ENCODE measurements around the gene MLXIP.

Gene MLXIP

GRCh38 chr12:122124370-122124769 is 45.8 kb downstream of the MLXIP start:
- no peak overlapping the region for H3K4me3 ChIP-seq (ENCODE audit: low read length)
- no peak for TF ChIP-seq CTCF (conservative IDR thresholded peaks at IDR 0.05; ENCODE audit: low read length)

GRCh38 chr12:122125452-122126341 is 47.1 kb downstream of the MLXIP start:
- DNase-seq (ENCODE audit: low read depth): no peak
- no peak for TF ChIP-seq CTCF (conservative IDR thresholded peaks at IDR 0.05; ENCODE audit: low read length)
- no peak overlapping the region for H3K4me3 ChIP-seq (ENCODE audit: low read length)

More at GRCh38 chr12:122124370-122124769, 45.8 kb downstream of the MLXIP start:
- no peak for DNase-seq (ENCODE audit: low read depth)

- H3K4me3 ChIP-seq (ENCODE audit: low read length): no peak overlapping the region
- TF ChIP-seq CTCF (conservative IDR thresholded peaks at IDR 0.05; ENCODE audit: low read length): no peak
- no peak for DNase-seq (ENCODE audit: low read depth)
These were observed 47.7 kb downstream of the MLXIP start for GRCh38 chr12:122126342-122126635.

DNA sequence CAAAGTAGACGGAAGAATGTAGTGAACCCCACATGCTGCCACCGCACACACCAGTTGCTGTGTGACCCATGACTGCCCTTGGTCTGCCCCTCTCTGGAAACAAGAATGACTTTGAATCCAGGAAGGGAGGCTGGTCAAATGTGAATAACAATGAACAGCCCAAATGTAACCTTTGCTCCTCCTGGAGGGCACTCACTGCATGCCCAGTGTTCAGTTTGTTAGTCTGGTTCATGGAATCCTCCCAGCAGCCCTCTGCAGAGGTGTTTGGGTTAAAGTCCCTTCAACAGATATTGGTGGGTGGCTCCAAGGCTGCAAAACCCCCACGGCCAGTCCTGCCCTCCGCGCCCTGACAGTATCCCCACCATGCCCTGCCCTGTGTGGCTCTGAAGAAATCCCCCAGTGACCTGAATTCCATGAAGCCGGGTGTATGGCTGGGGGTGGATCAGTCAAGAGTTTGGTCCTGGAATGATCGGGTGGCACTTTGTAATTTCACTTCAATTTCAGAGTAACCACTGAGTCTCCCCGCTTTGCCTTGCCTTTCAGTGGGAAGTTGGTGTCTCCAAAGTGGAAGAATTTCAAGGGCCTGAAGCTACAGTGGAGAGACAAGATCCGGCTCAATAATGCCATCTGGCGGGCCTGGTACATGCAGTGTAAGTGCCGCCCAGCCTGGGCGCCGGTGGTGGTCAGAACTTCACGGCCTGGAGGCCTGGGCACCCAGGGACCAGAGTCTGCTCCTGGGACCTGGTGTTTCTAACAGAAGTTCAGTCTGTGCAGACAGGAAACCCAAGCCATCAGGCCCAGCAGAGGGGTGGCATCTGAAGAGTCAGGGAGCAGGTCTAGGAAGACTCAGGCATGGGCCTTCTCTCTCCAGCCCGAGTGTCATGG is 48.4 kb downstream of the MLXIP start:
- TF ChIP-seq CTCF (conservative IDR thresholded peaks at IDR 0.05; ENCODE audit: low read length): no peak
- DNase-seq (ENCODE audit: low read depth): no peak
- H3K4me3 ChIP-seq (ENCODE audit: low read length): no peak overlapping the region

DNA sequence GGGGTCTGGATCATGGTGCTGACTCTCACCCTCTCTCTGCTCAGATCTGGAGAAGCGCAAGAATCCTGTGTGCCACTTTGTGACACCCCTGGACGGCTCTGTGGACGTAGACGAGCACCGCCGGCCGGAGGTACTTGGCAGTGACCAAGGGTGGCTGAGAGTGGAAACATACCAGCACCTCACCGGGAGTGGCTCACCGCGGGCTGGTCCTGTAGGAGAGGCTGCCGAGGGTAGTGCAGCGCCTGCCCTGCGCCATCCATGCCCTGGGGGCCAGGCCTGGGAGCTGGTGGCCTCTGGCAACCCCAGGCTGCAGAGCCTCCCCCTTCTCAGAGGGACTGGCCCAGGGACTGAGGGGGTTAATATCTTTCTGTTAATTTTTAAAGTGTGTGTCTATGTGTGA is 49.3 kb downstream of the MLXIP start:
- no peak for DNase-seq (ENCODE audit: low read depth)
- H3K4me3 ChIP-seq (ENCODE audit: low read length): no peak overlapping the region
- no peak for TF ChIP-seq CTCF (conservative IDR thresholded peaks at IDR 0.05; ENCODE audit: low read length)

GRCh38 chr12:122128481-122128880 is 49.9 kb downstream of the MLXIP start:
- no peak overlapping the region for H3K4me3 ChIP-seq (ENCODE audit: low read length)
- TF ChIP-seq CTCF (conservative IDR thresholded peaks at IDR 0.05; ENCODE audit: low read length): no peak
- no peak for DNase-seq (ENCODE audit: low read depth)

Data from AG10803 (cell line).